Colonic mucosa (tissue), 4 donors: ENCODE measurements around the gene ISOC2. TPM values are rescaled to one million over a fixed set of nuclear protein-coding genes. Genes with fewer than 3 reads are reported as not detected.
"Not testable (repeated sequence)": the region's sequence is repeated elsewhere in the genome, so short reads cannot be mapped to it uniquely, and the experiment has no call there.

Experiments used
- DNase-seq: peaks from one replicate; pipeline ENCODE4 v3.0.0-alpha.2; 2020
- H3K27ac ChIP-seq: fragments of 200-600 bp; one replicate; pipeline ENCODE4 v1.8.0; 2021
- H3K27me3 ChIP-seq: fragments of 200-600 bp; one replicate; pipeline ENCODE4 v1.8.0; 2021
- H3K36me3 ChIP-seq: fragments of 200-600 bp; one replicate; pipeline ENCODE4 v1.8.0; 2021
- H3K4me1 ChIP-seq: fragments of 200-600 bp; one replicate; pipeline ENCODE4 v1.8.0; 2021; ENCODE audit warnings: mild to moderate bottlenecking
- H3K4me3 ChIP-seq: fragments of 200-600 bp; one replicate; pipeline ENCODE4 v1.8.0; 2021
- H3K9ac ChIP-seq, 2 donors: one replicate each; pipeline ENCODE4 v1.7.0; 2013; ENCODE audit warnings: control low read depth in 2 of 2, low read depth in 2 of 2, low read length in 2 of 2
- H3K9me3 ChIP-seq: fragments of 200-600 bp; one replicate; pipeline ENCODE4 v1.8.0; 2021
- intact Hi-C: fragments of 100-400 bp; cut with DNase I; formaldehyde crosslinking; loops from one replicate; pipeline ENCODE4 v1.14.1; 2022
- total RNA-seq, 2 donors: library from RNA; stranded (reverse); fragmentation: NEBNext Ultra II Directional in 1 of 2; extraction: Animal tissue kit (Norgen Biotek cat#: 25700) in 1 of 2; gene quantifications; one replicate each; pipeline ENCODE4 v1.2.1, GENCODE V29; 2021
- TF ChIP-seq, protein P1 (sequence below): fragments of 200-600 bp; IDR thresholded peaks from one replicate; pipeline ENCODE4 v1.8.0; 2022; ENCODE audit warnings: antibody characterized with exemption, mild to moderate bottlenecking
- donor health status: healthy.
- donor health status: DM: no; HTN: no; CAD: no.
- donor health status: DM: no; HTN: no; CAD: no.

Gene ISOC2
- total RNA-seq, 2 donors from 2014 or later, result 89.8 to 132 TPM

DNA sequence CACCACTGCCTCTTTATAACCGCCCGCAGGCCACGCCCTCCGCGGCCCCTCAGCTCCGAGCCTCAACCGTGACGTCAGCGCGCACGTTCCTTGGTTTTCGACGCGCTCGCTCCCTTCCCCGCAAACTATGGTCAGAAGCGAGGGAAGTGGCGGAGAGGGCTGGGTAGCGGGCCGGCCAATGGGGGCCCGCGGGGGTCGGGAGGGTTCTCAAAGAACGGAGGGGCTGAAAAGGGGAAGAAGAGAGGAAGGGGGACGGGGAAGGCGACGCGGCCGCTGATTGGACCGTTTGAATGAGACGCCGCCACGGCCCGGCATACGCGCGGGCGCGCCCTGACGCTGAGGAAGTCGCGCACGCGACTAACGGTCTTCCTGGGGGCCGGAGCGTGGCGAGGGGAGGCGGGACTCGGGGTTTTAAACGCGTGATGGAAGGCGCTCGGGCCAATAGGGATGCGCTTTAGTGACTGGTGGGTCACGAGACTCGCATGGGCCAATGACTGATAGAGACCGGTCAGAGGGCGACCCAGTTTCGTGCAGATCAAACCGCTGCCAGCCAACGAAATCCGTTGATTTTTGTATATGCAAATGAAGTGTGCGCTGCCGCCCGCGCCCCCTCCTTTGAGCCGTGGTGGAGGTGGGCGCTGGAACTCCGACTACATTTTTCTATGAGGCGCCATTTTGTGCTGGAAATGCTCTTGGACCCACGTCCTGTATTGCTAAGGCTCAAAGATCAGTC is 53.5 kb downstream of the ISOC2 start:
- intact Hi-C loops, result no loop called here
- H3K4me1 ChIP-seq, result peaks cover 6% of the 10 kb centered on the region
- no peaks in the 10 kb centered on the region for H3K9me3 ChIP-seq
- peak overlapping the region; percentile 97 for H3K4me3 ChIP-seq
- peak overlapping the region; percentile 92 for H3K27ac ChIP-seq
- TF ChIP-seq, protein P1, sequence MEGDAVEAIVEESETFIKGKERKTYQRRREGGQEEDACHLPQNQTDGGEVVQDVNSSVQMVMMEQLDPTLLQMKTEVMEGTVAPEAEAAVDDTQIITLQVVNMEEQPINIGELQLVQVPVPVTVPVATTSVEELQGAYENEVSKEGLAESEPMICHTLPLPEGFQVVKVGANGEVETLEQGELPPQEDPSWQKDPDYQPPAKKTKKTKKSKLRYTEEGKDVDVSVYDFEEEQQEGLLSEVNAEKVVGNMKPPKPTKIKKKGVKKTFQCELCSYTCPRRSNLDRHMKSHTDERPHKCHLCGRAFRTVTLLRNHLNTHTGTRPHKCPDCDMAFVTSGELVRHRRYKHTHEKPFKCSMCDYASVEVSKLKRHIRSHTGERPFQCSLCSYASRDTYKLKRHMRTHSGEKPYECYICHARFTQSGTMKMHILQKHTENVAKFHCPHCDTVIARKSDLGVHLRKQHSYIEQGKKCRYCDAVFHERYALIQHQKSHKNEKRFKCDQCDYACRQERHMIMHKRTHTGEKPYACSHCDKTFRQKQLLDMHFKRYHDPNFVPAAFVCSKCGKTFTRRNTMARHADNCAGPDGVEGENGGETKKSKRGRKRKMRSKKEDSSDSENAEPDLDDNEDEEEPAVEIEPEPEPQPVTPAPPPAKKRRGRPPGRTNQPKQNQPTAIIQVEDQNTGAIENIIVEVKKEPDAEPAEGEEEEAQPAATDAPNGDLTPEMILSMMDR, result no peak
- peak overlapping the region; percentile 81 to 97 for H3K9ac ChIP-seq
- no peaks in the 10 kb centered on the region for H3K27me3 ChIP-seq
- H3K36me3 ChIP-seq, result peaks cover 3% of the 10 kb centered on the region
- peak; percentile 98 for DNase-seq

DNA sequence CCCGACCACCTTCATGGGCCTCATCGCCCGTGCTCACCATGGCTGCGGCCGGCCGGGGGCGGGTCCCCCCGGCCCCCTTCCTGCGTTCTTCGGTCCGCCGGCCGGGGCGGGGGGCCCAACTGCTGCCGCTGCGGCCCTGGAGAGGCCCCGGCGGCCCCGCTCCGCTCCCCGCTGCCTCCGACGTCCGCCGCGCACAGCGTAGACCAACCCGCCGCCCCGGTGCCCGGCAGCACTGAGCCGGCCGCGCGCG is 54.0 kb downstream of the ISOC2 start, which contains the start of gene UBE2S:
Gene UBE2S (minus strand): TSS at position 239 of the 250 bp plus-strand sequence. CDS start 199 bp downstream, at position 40.
- H3K27me3 ChIP-seq, DNase-seq, H3K36me3 ChIP-seq, H3K9me3 ChIP-seq, intact Hi-C loops, H3K4me1 ChIP-seq: not testable (repeated sequence)
- Histone ChIP-seq H3K27ac (peak within 1 kb of the TSS; percentile 92), H3K4me3 (peak within 1 kb of the TSS; percentile 97), H3K9ac (peak within 1 kb of the TSS; percentile 81 to 97)

DNA sequence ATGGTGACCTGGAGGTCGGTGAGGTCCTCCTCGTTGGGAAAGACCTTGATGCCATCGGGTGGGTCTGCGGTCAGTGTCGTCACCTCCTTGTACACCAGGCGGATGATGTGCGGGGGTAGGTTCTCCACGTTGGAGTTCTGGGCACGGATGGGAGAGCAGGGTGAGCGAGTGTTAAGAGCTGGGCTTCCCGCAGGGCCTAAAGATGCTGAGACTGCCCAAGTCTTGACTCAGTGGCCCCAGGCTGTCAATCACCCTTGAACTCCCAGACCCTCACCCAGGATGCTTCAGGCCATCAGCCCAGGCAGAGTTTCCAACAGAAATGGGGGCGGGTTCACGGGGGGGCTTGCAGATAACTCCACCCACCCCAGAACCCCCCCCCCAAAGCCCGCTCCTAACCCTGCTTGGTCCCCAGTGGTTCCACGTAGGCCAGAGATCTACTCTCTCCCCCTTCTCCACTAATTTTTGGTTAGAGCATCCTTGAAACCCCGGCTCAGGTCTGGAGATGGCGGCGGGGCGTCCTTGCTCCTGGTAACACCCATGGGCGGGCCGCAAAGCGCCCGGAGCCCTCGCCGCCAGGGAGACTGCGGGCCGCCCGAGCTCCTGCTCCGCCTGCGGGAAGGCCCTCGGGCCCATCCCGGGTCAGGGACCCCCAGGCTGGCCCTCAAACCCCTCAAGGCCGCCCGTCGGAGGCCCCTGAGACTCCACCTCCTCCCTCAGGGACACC is 54.5 kb downstream of the ISOC2 start:
- intact Hi-C loops, result no loop called here
- Histone ChIP-seq H3K9ac (peak overlapping the region; percentile 81 to 97), H3K27me3 (no peaks in the 10 kb centered on the region), H3K36me3 (peaks cover 12% of the 10 kb centered on the region), H3K9me3 (no peaks in the 10 kb centered on the region), H3K4me1 (peaks cover 6% of the 10 kb centered on the region), H3K4me3 (peak overlapping the region; percentile 97), H3K27ac (peak overlapping the region; percentile 92)
- TF ChIP-seq, protein P1, result no peak
- DNase-seq, result no peak

DNA sequence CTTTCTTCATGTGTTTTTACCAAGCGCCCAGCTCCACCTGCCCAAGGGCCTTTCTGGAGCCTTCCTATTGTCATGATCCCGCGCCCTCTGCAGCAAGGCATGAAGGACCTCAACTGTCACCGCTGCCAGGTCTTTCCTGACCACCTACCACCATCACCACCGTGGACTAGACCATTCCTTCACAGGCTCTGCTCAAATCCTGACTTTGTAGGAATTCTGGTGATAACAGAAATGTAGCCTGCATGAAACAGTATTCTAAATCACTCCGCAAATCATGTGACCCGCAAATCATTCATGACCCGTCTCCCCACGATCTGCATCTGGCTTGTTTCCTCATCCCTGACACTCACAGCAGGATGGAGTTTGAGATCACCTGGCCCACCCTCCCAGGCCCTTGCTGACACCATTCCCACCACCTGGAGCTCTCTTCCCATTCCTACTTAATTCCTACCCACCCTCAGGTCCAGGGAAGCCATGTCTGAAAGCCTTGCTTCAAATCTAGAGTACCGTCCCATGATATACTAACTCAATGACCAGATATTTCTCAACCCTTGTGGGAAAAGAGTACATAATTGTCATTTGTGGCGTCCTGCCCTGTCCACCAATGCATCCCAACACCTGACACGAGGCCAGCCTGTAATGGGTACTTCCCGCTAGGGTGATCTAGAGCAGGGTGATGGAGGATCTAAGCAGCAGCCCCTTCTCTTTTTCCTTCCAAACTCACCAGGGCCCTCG is 55.2 kb downstream of the ISOC2 start:
- H3K9me3 ChIP-seq, result no peaks in the 10 kb centered on the region
- H3K9ac ChIP-seq, result peak overlapping the region; percentile 44 to 81
- intact Hi-C loops, result no loop called here
- no peak for DNase-seq
- no peaks in the 10 kb centered on the region for H3K27me3 ChIP-seq
- TF ChIP-seq, protein P1, result no peak
- H3K4me1 ChIP-seq, result peaks cover 6% of the 10 kb centered on the region
- H3K27ac ChIP-seq, result no peak overlapping the region
- H3K4me3 ChIP-seq, result peak overlapping the region; percentile 97
- peaks cover 16% of the 10 kb centered on the region for H3K36me3 ChIP-seq

DNA sequence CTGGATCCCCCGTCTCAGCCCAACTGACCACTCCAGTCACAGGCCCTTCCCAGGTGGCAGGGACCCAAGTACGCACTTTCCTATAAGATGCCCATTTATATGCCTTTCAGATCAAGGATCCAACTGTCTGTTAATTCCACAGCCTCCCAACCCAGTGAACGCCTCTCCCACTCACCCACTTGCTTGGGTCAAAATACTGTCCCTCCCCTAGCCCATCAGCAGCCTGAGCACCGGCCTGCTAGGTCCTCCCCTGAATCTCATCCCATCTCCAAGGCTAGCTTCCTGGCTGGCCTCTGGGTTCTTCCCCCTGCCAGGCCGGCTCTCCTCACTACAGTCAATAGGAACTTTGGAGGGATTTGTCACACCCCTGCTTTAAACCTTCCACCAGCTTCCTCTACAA is 55.8 kb downstream of the ISOC2 start:
- TF ChIP-seq, protein P1, result no peak
- Histone ChIP-seq H3K4me1 (peaks cover 6% of the 10 kb centered on the region), H3K27me3 (no peaks in the 10 kb centered on the region), H3K4me3 (no peak overlapping the region), H3K36me3 (peaks cover 16% of the 10 kb centered on the region), H3K27ac (no peak overlapping the region), H3K9me3 (no peaks in the 10 kb centered on the region), H3K9ac (no peak overlapping the region)
- intact Hi-C loops, result no loop called here
- no peak for DNase-seq

Other genes with a start within 250 kb of the ISOC2 start
- gene TMEM86B, start 232.9 kb downstream of the ISOC2 start, total RNA-seq, result 1 to 10 TPM; 2.1 to 5.3 TPM
- gene PPP6R1, start 202.6 kb downstream of the ISOC2 start, total RNA-seq, result 10 to 100 TPM; 65.1 to 97.2 TPM
- 10 to 100 TPM; 29.0 to 82.3 TPM for gene HSPBP1, start 181.5 kb downstream of the ISOC2 start, total RNA-seq
- 1 to 10 TPM in 1 of 2 donors, under 1 TPM in 1; 0.59 to 2.3 TPM for gene BRSK1, start 177.6 kb downstream of the ISOC2 start, total RNA-seq
- 10 to 100 TPM in 1 of 2 donors, 1 to 10 TPM in 1; 9.7 to 47.2 TPM for gene TMEM150B, start 136.3 kb downstream of the ISOC2 start, total RNA-seq
- 10 to 100 TPM; 14.9 to 24.9 TPM for gene KMT5C, start 121.8 kb downstream of the ISOC2 start, total RNA-seq
- 10 to 100 TPM; 12.9 to 15.2 TPM for gene COX6B2, start 106.9 kb downstream of the ISOC2 start, total RNA-seq
- not detected for gene GARIN5B, start 98.4 kb downstream of the ISOC2 start, total RNA-seq
- gene IL11, start 91.2 kb downstream of the ISOC2 start, total RNA-seq, result under 1 TPM in 1 of 2 donors, not detected in 1; 0.64 TPM
- not detected for gene TMEM190, start 84.8 kb downstream of the ISOC2 start, total RNA-seq
- gene TMEM238, start 77.3 kb downstream of the ISOC2 start, total RNA-seq, result 10 to 100 TPM; 78.1 to 85.9 TPM
- 1,000 to 10,000 TPM; 1,447 to 1,819 TPM for gene RPL28, start 75.7 kb downstream of the ISOC2 start, total RNA-seq
- gene UBE2S, start 53.9 kb downstream of the ISOC2 start, total RNA-seq, result 100 to 1,000 TPM in 1 of 2 donors, 10 to 100 TPM in 1; 43.8 to 147 TPM
- not detected for gene SHISA7, start 18.3 kb downstream of the ISOC2 start, total RNA-seq
- gene C19orf85, start 3.1 kb upstream of the ISOC2 start, total RNA-seq, result not detected
- 1 to 10 TPM; 8.6 to 8.9 TPM for gene ZNF628, start 15.0 kb upstream of the ISOC2 start, total RNA-seq
- gene NAT14, start 23.5 kb upstream of the ISOC2 start, total RNA-seq, result 1 to 10 TPM; 4.9 to 7.7 TPM
- gene SSC5D, start 26.8 kb upstream of the ISOC2 start, total RNA-seq, result 1 to 10 TPM; 2.2 to 7.4 TPM
- gene SBK2, start 75.5 kb upstream of the ISOC2 start, total RNA-seq, result not detected
- gene SBK3, start 83.9 kb upstream of the ISOC2 start, total RNA-seq, result not detected
- gene ZNF579, start 119.2 kb upstream of the ISOC2 start, total RNA-seq, result 1 to 10 TPM; 8.0 to 8.7 TPM
- 10 to 100 TPM; 12.2 to 14.5 TPM for gene FIZ1, start 137.9 kb upstream of the ISOC2 start, total RNA-seq
- 10 to 100 TPM; 30.4 to 33.9 TPM for gene ZNF524, start 138.6 kb upstream of the ISOC2 start, total RNA-seq
- gene ZNF865, start 144.0 kb upstream of the ISOC2 start, total RNA-seq, result 10 to 100 TPM; 12.9 to 13.1 TPM
- 10 to 100 TPM in 1 of 2 donors, 1 to 10 TPM in 1; 9.9 to 10.2 TPM for gene ZNF784, start 162.9 kb upstream of the ISOC2 start, total RNA-seq
- 10 to 100 TPM; 18.0 to 28.6 TPM for gene ZNF580, start 179.4 kb upstream of the ISOC2 start, total RNA-seq
- gene ZNF581, start 182.0 kb upstream of the ISOC2 start, total RNA-seq, result 10 to 100 TPM; 16.0 to 20.3 TPM
- gene CCDC106, start 186.6 kb upstream of the ISOC2 start, total RNA-seq, result 1 to 10 TPM; 2.6 to 4.8 TPM
- gene U2AF2, start 193.4 kb upstream of the ISOC2 start, total RNA-seq, result 100 to 1,000 TPM; 146 to 289 TPM
- gene EPN1, start 213.6 kb upstream of the ISOC2 start, total RNA-seq, result 100 to 1,000 TPM; 257 to 259 TPM